ENCODE data around the gene HTRA2. TPM values are rescaled to one million over a fixed set of nuclear protein-coding genes. Genes with fewer than 3 reads are reported as not detected.

Gene HTRA2
- total and polyA plus RNA-seq, 9 of the 15 experiments (the other 6 are each of a cell fraction or from before 2014, with no cell fraction given): 54.2 to 71.2 (median 65.8) TPM

DNA sequence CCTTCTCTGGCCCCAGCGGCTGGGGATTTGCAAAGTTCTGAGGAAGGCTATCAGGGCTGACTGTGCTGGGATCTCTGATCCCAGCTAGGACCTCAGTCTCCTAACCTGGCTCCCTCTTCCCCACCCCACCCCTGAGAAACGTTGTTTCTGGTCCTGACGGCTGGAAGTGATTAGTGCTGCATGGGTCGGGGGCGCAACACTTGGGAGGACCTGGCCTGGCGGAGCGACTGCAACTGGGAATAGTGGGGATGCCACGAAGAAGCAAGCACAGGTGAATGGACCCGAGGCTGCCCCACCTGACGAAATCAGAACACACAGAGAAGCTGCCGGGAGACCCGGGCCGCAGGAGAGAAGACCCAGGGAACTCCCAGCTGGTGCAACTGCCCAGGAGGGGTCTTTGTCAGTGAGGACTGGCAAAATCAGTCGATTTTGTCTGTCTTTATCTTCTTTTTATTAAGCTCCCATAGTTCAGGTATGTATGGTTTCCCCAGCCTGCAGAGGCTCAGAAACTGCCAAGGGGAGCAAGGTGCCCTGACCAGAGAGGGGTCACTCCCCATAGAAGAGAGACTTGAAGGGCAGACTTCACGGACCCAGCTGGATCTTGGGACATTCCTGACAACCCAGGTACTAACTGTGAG, 29.7 kb upstream of the HTRA2 start:
- intact Hi-C loops (cut with micrococcal nuclease): loop anchor here (5.0 kb wide), 1 partner anchor 72 kb away; no protein-coding TSS in a partner anchor
- TF ChIP-seq COPS2 (conservative IDR thresholded peaks at IDR 0.05): no peak
- no peak for TF ChIP-seq CHD4 (IDR thresholded peaks at IDR 0.05; ENCODE audit: insufficient read depth, insufficient replicate concordance, low read depth, low read length, poor library complexity, severe bottlenecking)
- TF ChIP-seq CBX5 (IDR thresholded peaks at IDR 0.05; ENCODE audit: borderline replicate concordance, low read depth): no peak
- no peak for TF ChIP-seq ZNF551 (CRISPR knock-in tag; IDR thresholded peaks at IDR 0.05)
- TF ChIP-seq, protein P1, sequence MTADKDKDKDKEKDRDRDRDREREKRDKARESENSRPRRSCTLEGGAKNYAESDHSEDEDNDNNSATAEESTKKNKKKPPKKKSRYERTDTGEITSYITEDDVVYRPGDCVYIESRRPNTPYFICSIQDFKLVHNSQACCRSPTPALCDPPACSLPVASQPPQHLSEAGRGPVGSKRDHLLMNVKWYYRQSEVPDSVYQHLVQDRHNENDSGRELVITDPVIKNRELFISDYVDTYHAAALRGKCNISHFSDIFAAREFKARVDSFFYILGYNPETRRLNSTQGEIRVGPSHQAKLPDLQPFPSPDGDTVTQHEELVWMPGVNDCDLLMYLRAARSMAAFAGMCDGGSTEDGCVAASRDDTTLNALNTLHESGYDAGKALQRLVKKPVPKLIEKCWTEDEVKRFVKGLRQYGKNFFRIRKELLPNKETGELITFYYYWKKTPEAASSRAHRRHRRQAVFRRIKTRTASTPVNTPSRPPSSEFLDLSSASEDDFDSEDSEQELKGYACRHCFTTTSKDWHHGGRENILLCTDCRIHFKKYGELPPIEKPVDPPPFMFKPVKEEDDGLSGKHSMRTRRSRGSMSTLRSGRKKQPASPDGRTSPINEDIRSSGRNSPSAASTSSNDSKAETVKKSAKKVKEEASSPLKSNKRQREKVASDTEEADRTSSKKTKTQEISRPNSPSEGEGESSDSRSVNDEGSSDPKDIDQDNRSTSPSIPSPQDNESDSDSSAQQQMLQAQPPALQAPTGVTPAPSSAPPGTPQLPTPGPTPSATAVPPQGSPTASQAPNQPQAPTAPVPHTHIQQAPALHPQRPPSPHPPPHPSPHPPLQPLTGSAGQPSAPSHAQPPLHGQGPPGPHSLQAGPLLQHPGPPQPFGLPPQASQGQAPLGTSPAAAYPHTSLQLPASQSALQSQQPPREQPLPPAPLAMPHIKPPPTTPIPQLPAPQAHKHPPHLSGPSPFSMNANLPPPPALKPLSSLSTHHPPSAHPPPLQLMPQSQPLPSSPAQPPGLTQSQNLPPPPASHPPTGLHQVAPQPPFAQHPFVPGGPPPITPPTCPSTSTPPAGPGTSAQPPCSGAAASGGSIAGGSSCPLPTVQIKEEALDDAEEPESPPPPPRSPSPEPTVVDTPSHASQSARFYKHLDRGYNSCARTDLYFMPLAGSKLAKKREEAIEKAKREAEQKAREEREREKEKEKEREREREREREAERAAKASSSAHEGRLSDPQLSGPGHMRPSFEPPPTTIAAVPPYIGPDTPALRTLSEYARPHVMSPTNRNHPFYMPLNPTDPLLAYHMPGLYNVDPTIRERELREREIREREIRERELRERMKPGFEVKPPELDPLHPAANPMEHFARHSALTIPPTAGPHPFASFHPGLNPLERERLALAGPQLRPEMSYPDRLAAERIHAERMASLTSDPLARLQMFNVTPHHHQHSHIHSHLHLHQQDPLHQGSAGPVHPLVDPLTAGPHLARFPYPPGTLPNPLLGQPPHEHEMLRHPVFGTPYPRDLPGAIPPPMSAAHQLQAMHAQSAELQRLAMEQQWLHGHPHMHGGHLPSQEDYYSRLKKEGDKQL (CRISPR knock-in tag; IDR thresholded peaks at IDR 0.05; ENCODE audit: borderline replicate concordance): no peak
- TF ChIP-seq ZNF431 (CRISPR knock-in tag; IDR thresholded peaks at IDR 0.05): no peak
- TF ChIP-seq, protein P2, sequence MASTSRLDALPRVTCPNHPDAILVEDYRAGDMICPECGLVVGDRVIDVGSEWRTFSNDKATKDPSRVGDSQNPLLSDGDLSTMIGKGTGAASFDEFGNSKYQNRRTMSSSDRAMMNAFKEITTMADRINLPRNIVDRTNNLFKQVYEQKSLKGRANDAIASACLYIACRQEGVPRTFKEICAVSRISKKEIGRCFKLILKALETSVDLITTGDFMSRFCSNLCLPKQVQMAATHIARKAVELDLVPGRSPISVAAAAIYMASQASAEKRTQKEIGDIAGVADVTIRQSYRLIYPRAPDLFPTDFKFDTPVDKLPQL (IDR thresholded peaks at IDR 0.05; ENCODE audit: extremely low read depth, insufficient read length): no peak
- no peak for ATAC-seq
- H3K27ac ChIP-seq (ENCODE audit: extremely low read depth, low read depth, low read length): no peak overlapping the region
- in situ Hi-C loops (cut with MboI): no loop called here
- WGBS (ENCODE audit: insufficient coverage, low coverage, missing lambda C conversion rate): 70% methylated on average over 15 of the region's 15 CpGs
- peaks cover 2% of the 10 kb centered on the region; the same call in 1 of the 3 replicates for H3K36me3 ChIP-seq (ENCODE audit: control insufficient read depth, insufficient read depth, low read length)
- peaks cover 19 to 51% of the 10 kb centered on the region in 2 experiments; a peak in 4 of 5 replicates for H3K4me1 ChIP-seq (replicated peaks in 1 of 2; ENCODE audit: control insufficient read depth in 2 of 2, insufficient read depth in 2 of 2, low read length in 2 of 2)
- no peak overlapping the region for H3K4me2 ChIP-seq (ENCODE audit: insufficient read depth, low read length)
- POLR2A ChIA-PET: interaction anchor here (0.6 to 2.4 kb wide), 6 partner anchors 8 to 1114 kb away, joined by 3 to 13 read pairs (median 4); partner anchors contain the start of genes ALMS1, CCDC142 and TTC31
- DNase-seq (ENCODE audit: extremely low read depth in 1 of 4, low spot score in 3 of 4): no peak
- FAIRE-seq: no peak
- H2AFZ ChIP-seq (ENCODE audit: low read depth, low read length): no peak overlapping the region
- H3K27me3 ChIP-seq (ENCODE audit: control insufficient read depth in 2 of 2, insufficient read depth in 2 of 2, low read length in 2 of 2): no peaks in the 10 kb centered on the region
- CTCF ChIA-PET (ENCODE audit: low intra/inter-chr PET ratio): no interaction called here
- H3K4me3 ChIP-seq: no peak overlapping the region
- no peaks in the 10 kb centered on the region for H3K9me3 ChIP-seq (replicated peaks; ENCODE audit: control insufficient read depth, insufficient read depth, low read depth, low read length)
- no peaks in the 10 kb centered on the region for H4K20me1 ChIP-seq (replicated peaks; ENCODE audit: control insufficient read depth, insufficient read depth, low read length)
- H3K79me2 ChIP-seq (ENCODE audit: control insufficient read depth, insufficient read depth, low read length): peaks cover 25% of the 10 kb centered on the region
- H3K9me1 ChIP-seq (ENCODE audit: control insufficient read depth, insufficient read depth, low read length): no peaks in the 10 kb centered on the region
- no peak overlapping the region for H3K9ac ChIP-seq (ENCODE audit: insufficient read depth in 1 of 2, low read depth in 2 of 2, low read length in 2 of 2)
- no TSS peak for BruUV-seq (replicated peaks)

All from K562 (cell line).